RCC 7860 (cell line): ENCODE results near the gene CAPZB.

Experiments
- DNase-seq: peaks from one replicate; pipeline ENCODE4 v3.0.0-alpha.2; 2015; ENCODE audit warnings: low spot score
- FAIRE-seq: peaks from 2 replicates; lab custom pipeline; 2012; peaks lifted over from hg19 to GRCh38; lab: Jason Lieb, UNC

Gene CAPZB

DNA sequence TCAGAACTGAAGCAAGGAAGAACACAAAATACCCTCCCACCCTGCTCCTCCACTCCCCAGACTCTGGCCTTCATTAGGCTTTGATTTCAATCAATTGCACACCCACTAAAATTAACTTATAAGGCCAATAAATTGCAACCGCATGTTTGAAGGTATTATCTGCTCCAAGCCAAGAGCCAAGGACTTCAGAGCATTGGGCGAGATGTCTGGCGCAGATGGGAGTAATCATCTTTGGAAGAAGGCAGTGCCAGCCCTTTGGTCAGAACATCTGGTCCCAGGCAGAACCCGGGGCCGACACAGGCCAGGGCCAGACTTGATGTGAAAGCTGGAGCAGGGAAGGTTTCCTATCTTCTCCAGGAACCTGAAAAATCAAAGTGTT, 113.2 kb downstream of the CAPZB start:
- no peak for DNase-seq

DNA sequence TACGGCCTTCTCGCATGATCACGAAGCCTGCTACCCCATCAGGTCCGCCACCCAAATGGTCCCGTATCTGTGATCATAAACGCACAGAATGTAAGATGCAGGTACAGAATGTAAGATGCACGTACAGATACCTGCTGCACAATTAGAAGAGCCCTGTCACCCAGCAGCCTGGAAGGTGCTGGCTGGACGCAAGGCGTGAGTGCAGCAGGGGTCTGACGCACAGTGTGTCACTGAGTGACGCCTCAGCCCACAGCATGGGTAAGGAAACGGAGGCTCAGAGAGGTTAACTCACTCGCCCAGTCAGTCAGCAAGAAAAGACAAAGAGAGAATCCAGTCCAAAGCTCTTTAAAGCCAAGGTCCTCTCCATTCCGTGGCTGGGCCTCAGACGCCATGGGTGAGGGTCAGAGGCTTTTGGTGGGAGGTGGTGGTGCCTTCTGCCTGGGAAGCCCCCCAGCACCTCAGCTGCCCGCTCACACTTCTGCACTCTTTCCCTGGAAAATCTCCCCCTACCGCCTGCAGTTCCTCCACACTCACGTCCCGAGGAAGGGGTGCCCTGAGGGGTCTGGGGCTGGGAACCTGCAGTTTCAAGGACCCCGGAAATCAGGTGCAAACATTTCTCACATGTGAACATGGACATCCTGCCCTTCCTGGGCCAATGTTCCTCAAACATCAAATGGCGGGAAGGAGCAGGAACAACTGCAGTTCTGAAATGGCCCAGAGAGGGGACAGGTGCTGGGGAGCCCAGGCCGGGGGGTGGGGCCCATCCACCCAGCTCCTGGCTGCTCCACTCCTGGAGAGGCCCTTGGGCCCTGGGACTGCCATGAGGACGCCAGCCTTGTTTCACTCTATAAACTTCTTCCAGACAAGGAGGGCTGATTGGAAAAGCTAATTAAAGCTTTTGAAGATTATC, 113.9 kb downstream of the CAPZB start:
- FAIRE-seq (no peak), DNase-seq (no peak)

More for the DNA sequence above, 113.2 kb downstream of the CAPZB start:
- no peak for FAIRE-seq

DNA sequence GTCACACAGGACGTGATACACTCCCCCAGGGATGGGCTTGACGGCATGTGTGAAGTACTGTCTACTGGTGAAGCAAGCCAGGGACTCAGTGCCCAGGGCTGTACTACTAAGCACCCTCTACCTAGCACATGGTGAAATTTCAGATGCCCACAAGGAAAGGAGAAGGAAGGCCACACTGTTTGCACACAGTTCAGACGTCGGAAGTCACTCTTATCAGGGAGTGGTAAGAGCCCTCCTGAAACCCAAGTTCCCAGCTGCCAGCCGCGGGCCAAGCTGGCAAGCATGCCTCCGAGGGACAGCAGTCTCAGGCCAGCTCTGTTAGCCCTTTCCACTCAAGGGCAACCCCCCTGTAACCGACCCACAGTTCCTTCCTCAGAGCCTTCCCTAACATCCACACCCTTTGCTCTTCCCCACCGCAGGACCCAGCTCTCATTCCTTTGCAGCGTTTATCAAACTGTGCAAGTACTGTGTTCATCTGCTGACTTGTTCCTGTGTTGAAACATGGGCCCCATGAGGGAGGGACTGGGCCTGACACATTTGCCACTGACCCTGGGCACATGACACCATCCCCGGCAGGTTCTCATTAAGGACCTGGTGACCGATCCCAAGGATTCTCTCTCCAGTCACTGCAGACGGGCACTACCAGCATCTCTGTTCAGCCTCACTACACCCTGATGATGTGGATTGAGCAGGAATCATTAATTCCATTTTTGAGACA, 114.7 kb downstream of the CAPZB start:
- no peak for DNase-seq
- FAIRE-seq, result no peak

DNA sequence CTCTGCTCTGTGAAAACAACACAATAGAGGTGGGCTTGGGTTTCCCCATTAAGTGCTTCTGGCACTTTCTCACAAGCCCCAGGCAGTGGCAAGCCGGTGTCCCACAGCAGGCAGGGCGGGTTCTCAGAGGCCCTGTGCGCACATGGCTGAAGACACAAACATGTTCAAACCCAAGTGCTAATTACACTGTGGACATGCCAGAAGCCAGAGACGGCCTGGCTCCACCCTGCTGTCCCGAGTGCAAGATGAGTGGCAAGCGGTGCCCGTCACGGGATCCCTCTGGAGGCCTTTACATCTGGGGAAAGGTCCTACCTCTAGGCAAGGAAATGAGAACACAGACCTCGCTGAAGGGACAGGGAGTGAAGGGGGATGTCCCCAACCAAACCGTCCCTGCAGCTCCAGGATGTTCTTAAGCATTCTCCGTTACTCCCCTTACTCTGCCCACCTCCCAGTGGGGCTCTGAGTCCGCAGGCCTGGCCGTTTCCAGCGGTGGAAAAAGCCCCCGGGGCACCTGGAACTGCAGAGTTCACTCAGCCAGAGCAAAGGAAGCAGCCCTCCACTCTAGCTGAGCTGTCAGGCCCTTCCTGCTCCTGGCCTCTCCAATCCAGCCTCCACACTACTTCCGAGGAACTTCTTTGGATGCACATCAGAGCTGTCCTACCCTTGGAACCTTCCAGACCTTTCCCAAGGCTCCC, 115.8 kb downstream of the CAPZB start:
- no peak for DNase-seq
- no peak for FAIRE-seq

DNA sequence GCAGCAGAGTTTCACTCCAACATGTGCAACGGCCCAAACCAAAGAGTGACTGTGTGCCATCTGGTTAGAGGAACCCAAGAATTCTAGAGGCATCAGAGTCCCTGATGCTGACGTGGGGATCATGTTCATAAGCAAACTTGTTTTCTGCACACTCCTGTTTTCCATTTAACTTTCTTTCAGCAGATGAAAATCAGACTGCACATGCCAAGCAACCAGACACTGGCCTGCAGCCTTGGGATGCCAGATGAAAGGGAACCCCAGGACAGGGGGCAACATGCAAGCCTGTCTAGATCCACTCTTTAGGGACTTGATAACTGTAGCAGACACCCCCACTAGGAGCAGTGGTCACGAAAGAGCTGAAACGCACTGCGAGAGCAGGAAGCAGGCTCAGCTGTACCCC, 116.4 kb downstream of the CAPZB start:
- FAIRE-seq (no peak), DNase-seq (no peak)

DNA sequence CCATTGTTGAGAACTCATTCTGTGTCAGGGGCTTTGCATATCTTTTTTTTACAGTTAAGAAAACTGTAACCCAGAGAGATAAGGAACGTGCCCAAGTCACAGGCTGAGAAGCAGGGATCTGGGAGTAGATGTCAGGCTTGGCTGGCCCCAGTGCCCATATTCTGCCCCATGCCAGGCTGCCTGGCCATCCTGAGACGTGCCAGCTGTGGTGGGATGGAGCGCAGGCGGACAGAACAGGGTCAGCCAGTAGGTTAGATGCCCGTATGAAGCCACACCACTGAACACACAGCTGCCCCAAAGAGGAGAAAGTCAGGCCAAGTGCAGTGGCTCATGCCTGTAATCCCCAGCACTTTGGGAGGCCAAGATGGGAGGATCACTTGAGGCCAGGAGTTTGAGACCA, 117.3 kb downstream of the CAPZB start:
- FAIRE-seq, result no peak
- DNase-seq, result no peak

DNA sequence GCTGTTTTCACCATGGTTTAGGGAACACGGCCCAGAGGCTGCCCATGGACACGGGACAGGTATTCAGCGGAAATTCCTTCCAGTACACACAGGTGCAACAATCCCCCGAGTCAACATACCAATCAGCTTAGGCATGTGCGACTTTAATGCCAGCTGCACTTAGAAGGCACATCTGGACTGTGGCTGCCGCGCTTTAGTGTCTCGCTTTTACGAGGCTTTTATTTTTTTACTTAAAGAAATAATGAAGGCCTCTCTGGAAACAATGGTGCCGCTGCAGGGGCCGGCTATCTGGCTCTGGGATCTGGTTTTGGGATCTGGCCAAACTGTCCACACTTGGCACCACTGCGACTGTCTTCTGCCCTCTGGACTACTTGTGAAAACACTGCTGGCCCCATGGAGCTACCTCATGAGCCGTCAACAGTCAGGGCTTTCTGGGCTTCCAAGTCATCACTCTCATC, 117.7 kb downstream of the CAPZB start:
- DNase-seq, result no peak

DNA sequence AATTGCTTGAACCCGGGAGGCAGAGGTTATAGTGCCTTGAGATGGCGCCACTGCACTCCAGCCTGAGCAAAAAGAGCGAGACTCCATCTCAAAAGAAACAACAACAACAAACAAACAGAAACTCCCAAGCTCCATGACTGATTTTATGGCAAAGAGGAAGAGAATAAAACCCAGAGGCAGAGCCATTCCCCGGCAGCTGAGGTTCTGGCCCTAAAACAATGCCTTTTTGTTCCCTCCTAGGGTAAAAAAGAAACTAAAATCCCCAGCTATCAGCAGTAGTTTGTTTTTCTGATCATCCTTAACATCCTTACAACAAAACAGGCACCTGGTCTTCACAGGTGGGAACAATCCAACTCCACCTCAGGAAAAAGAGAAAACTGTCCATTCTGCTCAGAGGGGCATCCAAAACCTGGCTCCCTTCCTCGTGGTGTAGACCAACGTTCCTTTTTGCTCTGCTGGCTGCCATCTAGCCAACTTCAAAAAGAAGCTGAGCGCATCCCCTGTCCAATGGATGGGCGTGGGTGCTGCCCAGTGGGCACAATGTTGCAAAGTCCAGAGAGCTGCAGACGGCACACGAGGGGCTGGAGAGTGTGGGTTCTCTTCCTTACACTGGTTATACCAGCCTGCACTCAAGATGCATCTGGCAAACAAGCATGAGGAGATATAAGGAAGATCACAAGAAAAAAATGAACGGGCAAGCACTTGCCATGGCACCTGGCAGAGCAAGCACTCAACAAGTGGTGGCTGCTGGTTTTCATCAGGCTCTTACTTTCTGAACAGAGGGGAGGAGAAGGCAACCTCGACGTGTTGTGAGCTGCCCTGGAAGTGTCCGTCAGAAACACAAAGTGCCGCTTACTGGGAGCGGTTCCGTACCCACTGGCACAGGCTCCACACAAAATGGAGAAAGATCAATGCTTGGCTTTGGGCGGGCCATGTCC, 118.5 kb downstream of the CAPZB start:
- no peak for DNase-seq
- FAIRE-seq, result no peak

More for the DNA sequence above, 117.7 kb downstream of the CAPZB start:
- no peak for FAIRE-seq

DNA sequence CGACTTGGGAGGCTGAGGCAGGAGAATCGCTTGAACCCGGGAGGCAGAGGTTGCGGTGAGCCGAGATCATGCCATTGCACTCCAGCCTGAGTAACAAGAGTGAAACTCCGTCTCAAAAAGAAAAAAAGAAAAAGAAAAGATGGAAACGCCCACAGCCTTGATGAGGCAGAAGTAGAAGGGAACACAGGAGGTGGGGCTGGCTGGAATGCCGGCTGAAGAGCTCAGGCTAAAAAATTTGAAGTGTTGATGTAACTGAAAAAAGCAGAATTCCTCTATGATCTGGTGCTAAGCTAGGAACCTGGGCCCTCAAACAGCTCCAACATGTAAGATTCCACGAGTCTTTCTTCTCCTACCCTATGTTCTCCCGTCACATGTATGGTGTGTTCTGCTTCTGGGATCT, 119.6 kb downstream of the CAPZB start:
- no peak for DNase-seq
- FAIRE-seq, result no peak

DNA sequence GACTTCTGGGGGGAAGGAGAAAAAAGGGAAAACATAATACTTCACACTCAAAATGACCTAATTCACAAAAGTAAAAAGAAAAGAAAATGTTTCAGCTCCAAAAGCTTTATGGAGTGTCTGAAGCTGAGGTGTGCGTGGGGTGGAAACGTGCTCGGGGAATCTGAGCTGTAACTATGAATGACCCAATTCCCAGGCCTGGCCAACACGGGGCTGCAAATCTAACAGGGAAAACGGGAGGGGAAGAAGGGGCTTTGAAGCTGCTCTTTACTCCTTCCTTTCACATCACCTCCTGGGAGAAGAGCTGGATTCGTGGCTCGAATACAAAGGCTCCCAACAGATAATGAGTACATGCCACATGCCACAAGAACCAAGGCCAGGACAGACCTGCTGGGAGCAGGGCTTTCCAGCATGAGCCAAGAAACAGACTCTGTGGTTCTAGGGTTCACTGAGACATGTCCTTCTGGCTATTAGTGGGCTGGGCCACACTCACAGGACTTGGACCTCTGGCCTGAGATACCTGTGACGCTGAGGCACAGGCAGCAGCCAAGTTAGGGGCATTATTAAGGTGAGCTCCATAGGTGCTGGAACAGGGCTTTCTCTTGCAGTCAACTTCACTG, 121.7 kb downstream of the CAPZB start:
- FAIRE-seq (no peak), DNase-seq (no peak)

DNA sequence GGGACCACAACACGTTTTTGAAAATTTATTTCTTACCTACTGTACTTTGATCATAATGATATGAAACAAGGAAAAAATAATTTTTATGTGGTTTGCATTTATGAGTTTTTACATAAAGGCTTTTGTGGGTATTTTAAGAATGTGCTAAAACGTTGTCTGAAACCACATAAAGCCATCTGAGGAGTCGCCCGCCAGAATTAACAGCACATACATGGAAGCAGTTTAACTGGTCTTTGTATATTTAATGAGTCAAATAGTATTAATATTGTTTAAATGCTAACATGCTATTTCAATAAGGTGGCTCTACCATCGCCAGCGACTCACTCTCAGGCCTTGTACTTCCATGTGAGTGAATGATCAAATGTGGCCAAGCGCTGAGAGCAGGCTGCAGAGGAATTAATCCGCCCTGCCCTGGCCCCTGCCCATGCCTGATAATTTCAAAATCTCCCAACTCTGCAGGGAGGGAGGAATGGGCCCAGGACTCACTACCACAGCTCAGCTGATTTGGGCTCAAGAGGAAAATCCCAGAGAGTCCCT, 123.7 kb downstream of the CAPZB start:
- FAIRE-seq, result no peak
- DNase-seq, result no peak

DNA sequence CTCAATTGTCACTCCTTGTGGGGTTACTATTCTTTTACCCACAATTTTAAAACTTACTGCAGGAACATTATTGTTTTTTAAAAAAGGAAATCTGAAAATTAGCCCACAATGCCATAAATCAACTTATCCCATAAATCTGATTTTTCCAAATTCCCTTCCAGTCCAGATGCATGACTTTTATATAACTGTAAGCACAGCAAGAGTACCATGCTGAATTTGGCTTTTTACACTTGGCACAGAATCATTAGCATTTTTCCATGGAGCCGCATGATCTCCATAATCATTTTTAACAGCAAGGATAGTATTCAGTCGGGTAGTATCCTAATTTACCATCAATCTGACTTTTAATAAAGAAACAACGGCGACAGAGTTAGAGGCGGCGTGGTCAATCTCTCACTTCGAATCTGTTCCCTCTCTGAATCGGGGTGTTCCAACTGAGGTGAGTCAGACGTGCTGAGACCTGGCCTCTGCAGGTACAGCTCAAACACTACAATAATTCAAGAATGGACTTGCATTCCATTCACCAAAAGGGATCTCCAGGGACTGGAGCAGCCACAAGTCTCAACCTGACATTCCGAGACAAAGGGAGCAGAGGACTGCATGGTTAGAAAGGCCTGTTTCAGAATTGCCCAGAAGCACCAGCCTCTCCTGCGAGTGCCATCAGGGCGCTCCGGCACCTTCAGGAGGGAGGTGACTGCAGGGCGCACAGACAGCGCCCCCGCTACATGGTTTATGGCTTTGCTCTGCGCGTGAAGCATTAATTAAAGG, 124.3 kb downstream of the CAPZB start:
- DNase-seq, result no peak
- FAIRE-seq, result no peak

DNA sequence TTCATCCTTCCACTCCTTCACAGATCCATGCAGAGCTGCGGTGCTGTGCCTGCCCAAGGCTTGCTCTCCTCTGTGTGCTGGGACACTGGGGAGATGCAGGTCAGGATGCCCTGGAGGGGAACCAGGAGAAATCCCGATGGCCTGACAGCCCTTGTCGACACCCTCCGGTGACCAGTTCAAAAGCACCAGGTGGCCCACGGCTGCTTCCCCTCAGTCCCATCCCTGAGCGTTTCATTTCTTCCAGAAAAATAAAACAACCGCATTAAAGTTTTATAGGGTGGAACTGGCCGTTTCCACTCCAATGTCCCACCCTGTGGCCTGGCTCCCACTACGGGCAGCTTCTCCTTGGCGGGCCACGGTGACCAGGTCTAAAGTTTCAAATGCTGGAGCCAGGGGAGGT, 124.9 kb downstream of the CAPZB start:
- FAIRE-seq (no peak), DNase-seq (no peak)

DNA sequence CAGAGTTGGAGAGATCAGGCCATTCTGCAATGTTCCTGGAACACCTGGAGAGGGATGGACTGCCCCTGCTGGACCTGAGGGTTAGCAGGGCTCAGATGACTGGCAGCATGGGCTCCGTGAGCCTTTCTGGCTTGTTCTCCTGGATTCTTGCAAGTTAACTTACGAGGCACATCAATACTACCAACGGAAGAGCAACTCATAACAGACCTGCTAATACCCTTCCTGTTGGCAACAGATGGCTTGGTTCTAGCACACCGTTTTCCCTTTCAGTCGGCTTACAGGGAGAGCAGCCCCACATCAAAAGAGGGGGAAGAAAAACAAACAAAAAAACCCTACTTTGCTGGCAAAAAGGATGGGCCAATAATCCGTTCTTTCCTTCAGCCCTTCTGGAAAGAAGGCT, 125.3 kb downstream of the CAPZB start:
- no peak for DNase-seq
- FAIRE-seq, result no peak

DNA sequence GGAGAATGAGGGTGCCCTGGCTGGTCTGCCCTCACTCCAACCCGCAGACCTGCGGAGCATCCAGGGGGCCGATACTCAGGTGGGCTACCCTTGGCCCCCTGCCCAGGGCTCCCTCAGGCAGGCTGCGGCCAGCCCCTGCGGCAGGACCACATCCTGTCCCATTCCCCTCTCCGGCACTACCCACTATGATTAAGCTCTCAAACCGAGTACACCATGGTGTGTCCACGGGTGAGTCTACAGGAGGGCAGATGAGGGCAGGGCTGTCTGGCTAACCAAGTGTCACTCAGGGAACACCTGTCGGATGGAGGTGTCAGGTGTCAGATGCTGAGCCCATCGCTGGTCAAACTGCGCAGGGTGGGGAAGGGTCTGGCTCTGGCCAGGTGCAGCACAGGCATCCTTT, 126.0 kb downstream of the CAPZB start:
- FAIRE-seq (no peak), DNase-seq (no peak)

DNA sequence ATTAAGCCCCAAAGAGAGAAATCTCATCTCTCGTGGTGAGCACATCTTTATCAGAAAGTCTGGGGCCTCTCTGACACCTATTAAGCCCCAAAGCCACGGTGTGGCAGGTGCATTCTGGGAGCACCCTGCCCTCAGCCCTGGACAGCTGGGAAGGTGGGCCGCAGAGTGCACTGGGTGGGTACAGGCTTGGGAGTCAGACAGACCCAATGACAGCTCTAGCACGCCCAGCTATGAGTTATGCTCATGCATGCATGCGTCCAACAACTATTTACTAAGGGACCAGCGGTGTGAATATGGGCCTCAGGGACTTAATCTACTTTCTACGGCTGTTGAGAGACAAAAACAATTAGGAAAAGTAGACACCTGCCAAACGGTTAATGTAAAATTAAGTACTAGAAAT, 126.6 kb downstream of the CAPZB start:
- no peak for FAIRE-seq
- DNase-seq, result no peak

DNA sequence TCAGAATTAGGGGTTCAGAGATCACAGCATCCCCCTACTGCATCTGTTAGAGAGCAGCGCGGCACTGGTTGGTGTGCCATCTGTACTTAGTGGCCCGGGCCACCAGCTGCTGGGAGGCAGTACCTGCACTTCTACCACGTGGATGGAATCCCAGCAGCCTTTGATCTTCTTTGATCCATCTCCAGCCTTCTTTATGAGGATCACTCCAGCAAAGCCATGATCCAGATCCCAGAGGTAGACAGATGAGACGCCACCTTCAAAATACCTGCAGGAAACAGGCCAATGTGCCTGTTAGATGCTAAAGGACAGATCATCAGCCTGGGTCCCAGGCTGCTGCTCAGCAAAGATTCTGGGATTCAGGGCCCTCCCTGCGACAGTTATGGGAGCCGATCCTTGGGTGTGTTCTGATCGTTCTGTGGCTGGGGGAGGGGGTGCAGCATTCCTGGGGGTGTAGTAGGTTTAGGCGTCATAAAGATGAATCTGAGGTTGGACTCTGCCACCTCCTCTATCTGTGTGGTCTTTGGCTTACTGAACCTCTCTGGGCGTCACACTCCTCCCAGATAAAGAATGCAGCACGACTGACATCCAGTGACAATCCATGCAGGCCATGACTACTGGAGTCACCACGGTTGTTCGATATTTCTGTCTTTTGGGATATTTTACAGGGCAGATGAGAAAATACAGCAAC, 127.9 kb downstream of the CAPZB start:
- no peak for FAIRE-seq
- no peak for DNase-seq

DNA sequence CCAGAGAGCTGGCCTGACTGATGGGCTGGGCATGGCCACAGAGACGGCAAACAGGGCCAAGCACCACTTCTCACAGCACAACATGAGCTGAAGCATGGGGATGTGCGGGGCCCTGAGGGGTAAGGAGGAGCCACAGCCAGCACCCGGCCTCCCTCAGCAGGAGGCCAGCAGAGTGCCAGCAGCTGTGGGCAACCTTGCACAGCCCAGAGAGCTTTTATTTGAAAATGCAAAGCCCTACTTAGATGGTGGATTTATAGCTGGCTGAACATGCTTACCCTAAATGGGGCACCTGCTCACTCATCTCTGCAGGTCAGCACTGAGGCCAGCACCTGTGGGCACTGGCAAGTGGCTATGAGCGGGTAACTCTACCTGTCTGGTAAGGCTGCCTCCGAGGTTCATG, 129.1 kb downstream of the CAPZB start:
- FAIRE-seq, result no peak
- no peak for DNase-seq
